Duodenal mucosa (tissue), 2 donors: Measurements from ENCODE around the gene VPS13A.

Source experiments
- H3K27ac ChIP-seq: one replicate; pipeline ENCODE4 v1.7.0; 2013; ENCODE audit warnings: low read depth, low read length
- H3K27me3 ChIP-seq, 2 donors: one replicate each; pipeline ENCODE4 v1.7.0; 2013; ENCODE audit warnings: low read length in 2 of 2, control low read depth in 1 of 2; ENCODE audit not compliant: insufficient read depth in 2 of 2, control insufficient read depth in 1 of 2
- H3K36me3 ChIP-seq, 2 donors: one replicate each; pipeline ENCODE4 v1.7.0; 2013; ENCODE audit warnings: low read length in 2 of 2, control low read depth in 1 of 2; ENCODE audit not compliant: insufficient read depth in 2 of 2, control insufficient read depth in 1 of 2
- H3K4me1 ChIP-seq, 2 donors: one replicate each; pipeline ENCODE4 v1.7.0; 2013; ENCODE audit warnings: low read length in 2 of 2, control low read depth in 1 of 2; ENCODE audit not compliant: insufficient read depth in 2 of 2, control insufficient read depth in 1 of 2
- H3K4me3 ChIP-seq, 2 donors: one replicate each; pipeline ENCODE4 v1.7.0; 2013; ENCODE audit warnings: low read length in 2 of 2, low read depth in 1 of 2
- H3K9ac ChIP-seq, 2 donors: one replicate each; pipeline ENCODE4 v1.7.0; 2013; ENCODE audit warnings: low read length in 2 of 2, low read depth in 1 of 2
- H3K9me3 ChIP-seq, 2 donors: one replicate each; pipeline ENCODE4 v1.7.0; 2013; ENCODE audit warnings: low read length in 2 of 2, control low read depth in 1 of 2; ENCODE audit not compliant: control insufficient read depth in 1 of 2

The VPS13A gene

GRCh38 chr9:77180056-77180455, 2.7 kb downstream of the VPS13A start:
- Histone ChIP-seq H3K4me1 (peaks cover 15 to 16% of the 10 kb centered on the region in 2 donors), H3K4me3 (no peak overlapping the region), H3K36me3 (no peaks in the 10 kb centered on the region), H3K9ac (no peak overlapping the region), H3K9me3 (no peaks in the 10 kb centered on the region), H3K27ac (no peak overlapping the region), H3K27me3 (no peaks in the 10 kb centered on the region)

- Histone ChIP-seq H3K9ac (no peak overlapping the region), H3K27me3 (no peaks in the 10 kb centered on the region)
Observed at GRCh38 chr9:77183581-77183980, 6.2 kb downstream of the VPS13A start.

GRCh38 chr9:77188242-77188641, 10.9 kb downstream of the VPS13A start:
- Histone ChIP-seq H3K9me3 (no peaks in the 10 kb centered on the region), H3K27me3 (no peaks in the 10 kb centered on the region), H3K27ac (no peak overlapping the region), H3K36me3 (no peaks in the 10 kb centered on the region), H3K4me1 (peaks cover 3% of the 10 kb centered on the region in 2 donors), H3K4me3 (no peak overlapping the region), H3K9ac (no peak overlapping the region)

More at GRCh38 chr9:77183581-77183980, 6.2 kb downstream of the VPS13A start:
- Histone ChIP-seq H3K27ac (no peak overlapping the region), H3K4me3 (no peak overlapping the region), H3K36me3 (no peaks in the 10 kb centered on the region), H3K4me1 (peaks cover 8 to 10% of the 10 kb centered on the region in 2 donors), H3K9me3 (no peaks in the 10 kb centered on the region)

- H3K4me1 ChIP-seq, result no peaks in the 10 kb centered on the region
Observed at GRCh38 chr9:77194423-77194822, 17.1 kb downstream of the VPS13A start.

GRCh38 chr9:77210116-77210515, 32.8 kb downstream of the VPS13A start:
- Histone ChIP-seq H3K9me3 (no peaks in the 10 kb centered on the region), H3K27me3 (no peaks in the 10 kb centered on the region), H3K4me3 (no peak overlapping the region), H3K27ac (no peak overlapping the region), H3K4me1 (no peaks in the 10 kb centered on the region), H3K36me3 (peaks cover 3 to 13% of the 10 kb centered on the region in 2 donors), H3K9ac (no peak overlapping the region)

More at GRCh38 chr9:77194423-77194822, 17.1 kb downstream of the VPS13A start:
- Histone ChIP-seq H3K36me3 (no peaks in the 10 kb centered on the region), H3K4me3 (no peak overlapping the region), H3K9ac (no peak overlapping the region), H3K27me3 (no peaks in the 10 kb centered on the region), H3K9me3 (no peaks in the 10 kb centered on the region), H3K27ac (no peak overlapping the region)

GRCh38 chr9:77211561-77211960, 34.2 kb downstream of the VPS13A start:
- Histone ChIP-seq H3K27me3 (no peaks in the 10 kb centered on the region), H3K4me1 (no peaks in the 10 kb centered on the region), H3K27ac (no peak overlapping the region), H3K36me3 (peaks cover 9 to 13% of the 10 kb centered on the region in 2 donors), H3K9me3 (no peaks in the 10 kb centered on the region), H3K9ac (no peak overlapping the region), H3K4me3 (no peak overlapping the region)

- H3K36me3 ChIP-seq, result peaks cover 9 to 16% of the 10 kb centered on the region in 2 donors
- no peaks in the 10 kb centered on the region for H3K4me1 ChIP-seq
- H3K4me3 ChIP-seq, result no peak overlapping the region
- H3K27ac ChIP-seq, result no peak overlapping the region
- no peaks in the 10 kb centered on the region for H3K27me3 ChIP-seq
- H3K9ac ChIP-seq, result no peak overlapping the region
- H3K9me3 ChIP-seq, result no peaks in the 10 kb centered on the region
Observed at GRCh38 chr9:77212801-77213200, 35.5 kb downstream of the VPS13A start.

GRCh38 chr9:77215874-77216273, 38.5 kb downstream of the VPS13A start:
- Histone ChIP-seq H3K27ac (no peak overlapping the region), H3K4me1 (no peaks in the 10 kb centered on the region), H3K36me3 (peaks cover 9 to 13% of the 10 kb centered on the region in 2 donors), H3K9ac (no peak overlapping the region), H3K9me3 (no peaks in the 10 kb centered on the region), H3K27me3 (no peaks in the 10 kb centered on the region), H3K4me3 (no peak overlapping the region)

DNA sequence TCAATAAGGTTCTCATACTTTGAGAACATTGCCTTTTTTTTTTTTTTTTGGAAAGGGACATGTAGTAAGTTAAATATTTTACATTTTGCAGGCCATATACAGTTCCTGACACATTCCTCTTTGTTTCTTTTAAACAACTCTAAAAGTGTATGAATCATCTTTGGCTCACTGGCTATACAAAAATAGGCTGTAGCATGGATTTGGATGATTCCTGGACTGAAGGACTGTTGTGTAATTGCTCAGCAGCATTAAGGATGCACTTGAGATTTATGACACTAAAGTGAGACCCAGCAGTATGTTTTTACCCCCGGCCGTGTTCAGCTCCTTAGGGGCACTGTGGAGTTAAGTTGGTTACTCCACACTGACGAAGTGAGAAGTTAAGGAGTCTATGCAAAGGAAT, 41.3 kb downstream of the VPS13A start:
- H3K4me3 ChIP-seq, result no peak overlapping the region
- peaks cover 6 to 20% of the 10 kb centered on the region in 2 donors for H3K36me3 ChIP-seq

GRCh38 chr9:77221431-77221830, 44.1 kb downstream of the VPS13A start:
- H3K9ac ChIP-seq, result no peak overlapping the region
- H3K4me1 ChIP-seq, result no peaks in the 10 kb centered on the region
- no peaks in the 10 kb centered on the region for H3K27me3 ChIP-seq
- no peak overlapping the region for H3K4me3 ChIP-seq
- peaks cover 0 to 28% of the 10 kb centered on the region in 2 donors for H3K36me3 ChIP-seq
- no peaks in the 10 kb centered on the region for H3K9me3 ChIP-seq
- no peak overlapping the region for H3K27ac ChIP-seq

More for the DNA sequence above, 41.3 kb downstream of the VPS13A start:
- Histone ChIP-seq H3K4me1 (no peaks in the 10 kb centered on the region), H3K27me3 (no peaks in the 10 kb centered on the region), H3K9ac (no peak overlapping the region), H3K27ac (no peak overlapping the region), H3K9me3 (no peaks in the 10 kb centered on the region)
